ENCODE results near the gene MKI67.

Gene MKI67

DNA sequence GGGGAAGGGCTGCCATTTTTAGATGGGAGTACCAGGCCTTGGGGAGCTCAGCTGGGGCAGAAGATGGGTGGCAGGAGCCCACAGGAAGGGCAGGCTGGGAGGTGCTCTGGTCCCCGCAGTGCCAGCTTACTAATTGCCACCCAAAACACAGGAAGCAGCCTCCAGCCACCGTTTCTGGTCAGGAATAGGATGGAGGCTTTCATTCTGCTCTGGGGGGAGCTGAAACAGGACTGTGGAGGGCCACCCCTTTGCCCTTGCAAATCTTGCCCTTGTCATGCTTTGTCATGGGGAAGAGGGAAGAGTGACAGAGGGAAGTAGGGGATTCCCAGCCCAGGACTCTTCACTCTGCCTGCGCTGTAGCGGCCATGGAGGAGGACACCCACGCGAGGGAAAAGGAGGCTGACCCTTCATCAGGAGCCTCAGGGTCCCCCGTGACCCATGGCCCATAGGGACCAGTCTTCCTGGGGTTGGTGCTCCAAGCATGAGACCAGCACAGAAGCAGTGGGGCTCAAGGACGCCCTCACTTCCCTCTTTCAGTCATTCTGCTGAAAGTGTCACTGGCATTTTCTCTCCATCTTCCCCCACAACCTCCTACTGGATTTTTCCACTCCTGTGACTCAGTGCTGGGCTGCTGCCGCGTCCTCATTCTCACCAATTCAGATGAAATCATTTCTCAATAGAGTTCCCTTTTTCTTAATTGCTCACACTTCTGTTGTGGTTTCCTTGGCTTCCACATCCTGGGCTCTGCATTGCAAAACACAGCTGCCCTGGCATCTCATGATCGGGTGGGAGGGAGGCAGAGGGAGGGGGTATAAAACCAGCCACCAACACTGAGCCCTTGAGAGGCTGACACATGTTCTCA, 61.9 kb downstream of the MKI67 start:
- DNase-seq (ENCODE audit: low read depth): peak; percentile 76

DNA sequence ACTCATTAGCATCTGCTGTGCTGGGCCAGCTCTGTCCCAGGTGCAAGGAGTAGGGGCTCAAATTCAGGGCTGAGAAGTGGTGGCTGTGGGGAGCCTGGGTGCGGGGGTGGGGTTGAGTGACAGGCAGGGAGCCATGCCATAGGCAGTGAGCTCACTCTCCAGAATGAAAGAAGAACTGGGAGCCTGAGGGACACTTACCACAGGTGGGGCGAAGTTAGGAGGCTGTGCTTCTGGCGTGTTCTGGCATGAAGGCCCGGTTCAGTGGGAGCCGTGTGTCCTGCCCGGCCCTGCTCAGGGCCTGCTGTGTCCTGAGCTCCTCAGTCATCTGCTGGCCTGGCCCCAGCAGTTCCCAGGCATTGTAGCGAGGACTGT, 62.5 kb downstream of the MKI67 start:
- DNase-seq (ENCODE audit: low read depth): no peak

DNA sequence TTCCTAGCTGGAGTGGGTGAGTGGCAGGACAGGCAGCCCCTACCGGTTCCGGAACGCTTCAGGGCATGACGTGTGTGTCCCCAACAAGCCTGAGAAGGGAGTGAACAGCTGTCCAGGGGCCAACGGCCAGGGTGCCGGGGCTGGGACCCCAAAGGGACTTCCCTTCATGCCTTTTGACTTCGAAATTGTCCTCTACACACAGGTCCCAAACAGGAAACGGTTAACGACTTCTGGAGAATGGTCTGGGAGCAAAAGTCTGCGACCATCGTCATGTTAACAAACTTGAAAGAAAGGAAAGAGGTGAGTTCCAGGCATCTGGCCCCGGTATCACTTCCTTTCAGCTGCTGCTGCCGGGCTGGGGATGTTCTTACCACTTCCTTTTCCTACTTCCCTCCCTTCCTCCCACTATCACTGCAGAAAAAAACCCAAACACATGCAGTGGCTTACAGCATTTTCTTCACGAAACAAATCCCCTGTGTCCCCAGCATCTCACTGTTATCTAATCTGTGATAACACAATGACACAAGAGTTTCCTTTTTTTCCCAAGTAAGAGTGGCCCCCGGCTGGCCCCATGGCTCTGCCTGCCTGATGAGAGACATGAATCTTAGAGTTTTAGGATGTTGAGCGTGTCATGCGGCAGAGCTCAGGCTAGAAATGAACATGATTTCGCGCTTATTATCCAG, 63.2 kb downstream of the MKI67 start:
- no peak for DNase-seq (ENCODE audit: low read depth)

DNA sequence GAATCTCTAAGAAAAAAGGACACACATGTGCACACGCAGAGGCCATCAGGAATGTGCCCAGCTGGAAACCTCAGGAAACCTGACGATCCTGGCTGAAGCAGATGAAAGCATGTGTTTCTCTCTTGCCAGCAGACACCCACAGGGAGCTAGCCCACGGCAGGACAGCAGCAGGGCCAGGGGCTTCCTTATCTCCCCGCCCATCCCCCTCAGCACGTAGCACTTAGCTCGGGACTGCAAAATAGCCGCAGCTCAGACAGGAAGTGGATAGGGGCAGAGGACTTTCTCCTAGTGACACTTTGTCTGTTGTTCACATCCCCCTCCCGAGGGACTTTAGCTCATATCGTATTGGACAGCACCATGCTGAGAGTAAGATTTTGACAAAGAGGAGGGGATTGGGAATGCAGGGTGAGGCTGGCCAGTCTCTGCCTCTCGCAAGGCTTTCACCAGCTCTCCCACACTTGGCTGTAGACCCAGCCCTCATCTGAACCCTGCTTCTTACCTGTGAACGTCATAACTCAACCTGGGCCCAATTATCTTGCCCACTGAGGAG, 63.8 kb downstream of the MKI67 start:
- DNase-seq (ENCODE audit: low read depth): no peak

DNA sequence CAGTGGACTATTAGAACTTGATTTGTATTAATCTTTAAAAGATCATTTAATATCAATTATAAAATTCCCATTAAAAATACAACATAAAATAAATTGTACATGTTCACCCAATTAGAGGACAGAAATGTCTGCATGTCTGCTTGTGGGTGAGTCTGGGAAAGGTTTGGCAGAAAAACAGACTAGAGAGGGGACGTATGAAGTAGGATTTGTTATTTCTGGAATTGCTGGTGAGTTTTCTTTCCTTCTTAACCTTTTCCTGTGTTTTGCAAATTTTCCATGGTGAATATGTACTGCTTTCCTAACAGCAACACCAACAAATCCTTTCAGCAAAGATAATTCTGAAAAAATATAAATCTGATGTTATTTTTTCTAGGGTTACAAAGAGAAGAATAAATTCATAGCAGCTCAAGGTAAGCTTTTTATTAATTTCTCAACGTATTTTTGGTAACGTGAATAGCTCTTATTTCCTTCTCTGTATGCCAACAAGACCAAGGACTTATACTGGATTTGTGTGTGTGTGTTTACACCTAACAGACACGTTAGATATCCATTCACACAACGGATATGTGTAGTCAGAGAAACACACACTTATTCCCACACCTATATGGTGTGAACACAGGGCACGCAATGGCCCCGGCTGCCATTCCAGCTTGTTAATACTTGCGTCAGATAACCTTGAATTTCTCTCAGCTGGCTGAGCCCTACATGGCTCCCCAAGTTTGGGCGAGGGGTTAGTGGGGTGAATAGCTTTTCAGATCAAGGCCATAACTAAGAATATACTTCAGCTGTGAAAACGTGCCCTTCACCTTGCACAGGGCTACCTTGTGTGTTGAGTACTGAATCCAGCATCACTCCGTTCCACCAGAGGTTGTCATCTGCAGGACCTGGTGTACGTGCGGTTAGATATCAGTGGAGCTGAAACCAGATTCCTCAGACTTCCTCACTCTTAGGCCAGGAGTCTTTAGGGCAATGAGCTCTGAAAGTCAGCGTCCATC, 64.6 kb downstream of the MKI67 start:
- DNase-seq (ENCODE audit: low read depth): no peak

DNA sequence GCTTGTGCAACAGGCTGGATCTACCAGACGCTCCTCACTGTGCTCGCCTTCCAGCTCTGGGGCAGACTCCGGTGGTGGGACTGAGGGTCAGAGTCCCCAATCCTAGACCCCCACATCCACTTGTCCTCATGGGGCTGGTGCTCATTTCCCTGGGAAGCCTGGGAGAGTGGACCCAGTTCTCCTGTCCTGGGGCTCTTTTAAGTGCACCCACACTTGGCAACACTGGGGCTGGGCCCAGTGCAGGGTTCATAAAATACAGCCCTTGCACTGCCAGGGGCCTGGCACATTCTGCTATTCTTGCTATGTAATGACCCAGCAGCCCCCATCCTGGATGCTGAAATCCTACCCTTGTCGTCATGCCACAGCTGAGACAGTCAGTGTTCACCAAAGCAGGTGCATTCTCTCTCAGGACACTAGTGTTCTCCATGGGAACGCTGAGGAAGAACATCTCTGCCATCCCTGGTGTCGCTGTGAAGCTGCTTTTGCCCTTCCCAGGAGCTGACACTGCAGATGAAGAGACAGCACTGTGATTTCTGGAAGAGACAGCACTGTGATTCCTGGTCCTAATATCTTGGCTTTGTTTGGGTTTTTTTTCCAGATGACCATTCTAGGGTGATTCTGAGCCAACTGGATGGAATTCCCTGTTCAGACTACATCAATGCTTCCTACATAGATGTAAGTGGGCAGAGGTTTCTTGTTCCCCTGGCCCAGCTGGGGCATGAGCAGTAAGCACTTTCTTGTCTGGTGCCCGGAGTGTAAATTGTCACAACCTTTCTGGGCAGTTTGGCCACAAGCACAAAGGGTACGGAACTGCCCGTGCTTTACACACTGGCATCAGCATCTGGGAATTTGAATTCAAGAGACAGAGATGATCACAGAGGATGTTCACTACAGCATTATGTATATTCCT, 65.6 kb downstream of the MKI67 start:
- DNase-seq (ENCODE audit: low read depth): no peak

DNA sequence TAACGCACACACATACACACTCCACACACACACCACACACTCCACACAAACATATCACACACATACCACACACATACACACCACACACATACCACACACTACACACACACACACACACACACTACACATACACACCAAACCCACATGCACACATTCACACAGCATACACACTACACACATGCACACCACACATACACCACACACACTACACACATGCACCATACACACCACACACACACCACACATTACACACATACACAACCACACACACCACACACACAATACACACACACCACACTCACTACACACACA, 66.3 kb downstream of the MKI67 start:
- DNase-seq (ENCODE audit: low read depth): no peak

DNA sequence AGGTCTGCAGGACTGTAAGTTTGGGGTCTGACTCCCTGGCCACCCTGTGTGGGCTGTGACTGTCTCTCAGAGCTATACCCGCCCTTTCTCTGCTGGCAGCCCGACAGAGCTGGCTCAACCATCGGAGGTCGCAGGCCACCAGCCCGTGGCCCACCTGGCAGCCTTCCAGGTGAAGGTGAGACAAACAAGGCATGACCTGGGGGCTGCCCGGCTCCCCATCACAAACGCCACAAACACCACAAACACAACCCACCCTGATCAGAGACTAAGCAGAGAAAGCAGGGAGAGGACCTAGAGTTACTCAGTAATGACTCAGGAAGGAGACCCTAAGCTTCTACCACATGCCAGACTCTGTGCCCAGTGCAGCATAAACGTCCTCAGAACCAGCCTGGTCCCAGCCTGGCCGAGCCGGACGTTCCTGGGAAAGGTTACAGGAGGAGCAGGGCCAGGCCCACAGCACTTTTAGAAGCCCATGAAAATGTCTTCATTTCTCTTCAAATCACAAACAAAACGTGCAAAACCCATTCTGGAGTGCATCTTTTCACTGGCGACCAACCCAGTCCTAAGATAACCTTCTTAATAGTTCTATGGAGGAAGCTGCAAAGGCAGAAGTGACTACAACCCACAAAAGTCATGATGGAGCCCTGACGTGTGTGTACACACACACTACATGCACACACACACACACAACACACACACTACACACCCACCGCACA, 66.8 kb downstream of the MKI67 start:
- DNase-seq (ENCODE audit: low read depth): no peak

DNA sequence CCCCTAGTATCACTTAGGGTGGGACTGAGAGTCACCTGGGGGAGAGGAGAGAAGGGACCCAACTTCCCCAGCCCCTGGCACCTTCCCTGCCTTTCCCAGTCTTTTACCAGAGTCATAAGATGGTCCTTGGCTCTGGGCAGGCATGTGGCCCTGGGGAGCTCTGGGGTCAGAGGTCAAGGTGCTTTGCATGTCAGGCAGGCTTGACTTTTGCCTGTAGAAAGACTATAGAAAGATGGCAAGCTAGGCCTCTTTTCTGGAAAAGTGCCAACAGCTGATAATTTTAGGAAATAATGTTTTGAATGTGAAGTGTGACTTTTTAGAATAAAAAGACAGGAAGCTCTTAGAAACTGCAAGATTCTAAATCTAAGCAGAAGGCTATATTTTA, 67.5 kb downstream of the MKI67 start:
- no peak for DNase-seq (ENCODE audit: low read depth)

DNA sequence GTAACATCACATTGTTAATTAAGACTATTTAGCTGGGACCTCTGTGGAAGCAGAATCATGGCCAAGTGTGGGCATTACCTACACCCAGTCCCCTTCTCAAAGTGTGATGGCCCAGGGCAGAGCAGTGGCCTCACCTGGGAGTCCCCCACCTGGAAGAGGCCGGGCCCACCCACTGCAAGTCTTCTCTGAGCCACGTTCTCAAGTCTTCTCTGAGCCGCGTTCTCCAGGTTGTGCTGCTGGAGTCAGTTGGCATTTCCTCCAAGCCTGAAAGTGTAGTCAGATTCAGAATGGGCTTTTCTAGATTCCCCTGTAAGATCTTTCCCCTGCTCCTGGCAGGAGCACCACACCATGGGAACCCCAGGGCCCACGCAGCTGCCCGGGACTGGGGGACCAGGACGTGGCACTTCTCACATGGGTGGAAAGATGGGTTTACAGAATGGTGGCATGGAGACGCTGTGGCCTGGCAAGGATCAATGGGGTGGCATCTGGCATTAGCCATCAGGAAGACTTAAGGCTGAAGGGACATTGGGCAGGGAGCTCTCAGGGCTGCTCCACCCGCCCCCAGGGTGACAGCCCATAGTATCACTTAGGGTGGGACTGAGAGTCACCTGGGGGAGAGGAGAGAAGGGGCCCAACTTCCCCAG, 68.0 kb downstream of the MKI67 start:
- DNase-seq (ENCODE audit: low read depth): no peak

DNA sequence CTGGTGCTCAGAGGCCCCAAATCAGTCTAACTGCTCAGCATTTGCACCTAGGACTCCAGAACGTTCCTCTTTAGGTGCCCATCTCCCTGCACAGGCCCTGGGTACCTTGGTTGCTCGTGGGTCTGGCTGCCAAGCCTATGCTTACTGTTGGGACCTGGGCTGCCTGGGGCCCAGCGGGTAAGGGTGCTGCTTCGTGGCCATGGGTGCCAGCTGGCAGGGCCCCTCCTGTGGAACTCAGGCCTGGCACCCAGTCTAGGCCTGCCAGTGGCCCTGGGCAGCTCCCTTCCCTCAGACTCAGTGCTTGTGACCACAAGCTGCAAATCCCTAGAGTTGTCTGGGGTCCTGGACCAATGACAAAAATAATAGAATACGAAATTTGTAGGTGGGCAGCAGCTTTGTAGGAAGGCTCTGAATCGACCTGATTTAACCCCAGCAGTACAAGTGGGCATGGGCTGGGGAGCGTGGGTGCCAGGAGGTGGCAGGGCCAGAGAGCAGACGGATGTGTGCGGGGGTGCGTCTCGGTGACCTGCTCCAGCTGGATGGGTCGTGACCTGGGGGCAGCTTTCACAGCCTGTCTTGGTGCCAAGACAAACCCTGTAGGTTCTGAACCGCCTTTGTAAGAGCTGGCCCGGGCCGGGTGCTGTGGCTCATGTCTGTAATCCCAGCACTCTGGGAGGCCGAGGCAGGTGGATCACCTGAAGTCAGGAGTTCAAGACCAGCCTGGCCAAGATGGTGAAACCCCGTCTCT, 69.7 kb downstream of the MKI67 start:
- DNase-seq (ENCODE audit: low read depth): no peak

DNA sequence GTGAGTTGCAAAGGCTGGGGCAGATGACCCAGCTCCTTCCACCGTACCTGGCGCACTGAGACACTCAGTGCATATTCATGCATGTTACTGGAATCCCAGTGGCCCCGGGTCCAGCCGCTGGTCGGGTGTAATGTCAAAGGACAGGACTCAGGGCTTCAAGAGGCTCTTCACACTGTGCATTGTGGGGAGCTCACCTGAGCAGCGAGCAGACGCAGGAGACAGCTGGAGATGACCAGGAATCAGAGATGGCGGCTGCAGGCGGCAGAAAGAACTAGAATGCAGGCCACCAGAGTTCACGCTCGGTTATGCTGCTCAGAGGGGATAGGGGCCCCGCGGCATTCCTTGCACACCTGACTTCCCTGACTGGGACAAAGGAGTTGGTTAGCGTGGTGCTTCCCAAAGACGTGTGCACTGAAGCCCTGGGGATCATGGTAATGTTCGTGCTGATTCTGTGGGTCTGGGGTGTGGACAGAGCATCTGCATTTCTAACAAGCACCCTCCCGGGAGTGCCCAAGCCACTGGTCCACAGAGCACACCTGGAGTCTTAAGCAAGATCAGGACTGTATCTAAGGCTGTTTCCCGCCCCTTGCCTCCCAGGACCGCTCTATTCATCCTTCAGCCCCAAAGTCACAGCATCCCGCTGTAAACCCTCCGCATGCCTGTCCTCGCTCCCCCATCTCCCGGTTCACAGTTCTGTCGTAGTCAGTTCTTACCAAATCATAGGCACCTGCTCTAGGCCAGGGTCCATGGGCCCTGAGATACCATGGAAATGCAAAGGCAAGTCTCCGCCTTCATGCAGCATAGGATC, 71.0 kb downstream of the MKI67 start:
- no peak for DNase-seq (ENCODE audit: low read depth)

DNA sequence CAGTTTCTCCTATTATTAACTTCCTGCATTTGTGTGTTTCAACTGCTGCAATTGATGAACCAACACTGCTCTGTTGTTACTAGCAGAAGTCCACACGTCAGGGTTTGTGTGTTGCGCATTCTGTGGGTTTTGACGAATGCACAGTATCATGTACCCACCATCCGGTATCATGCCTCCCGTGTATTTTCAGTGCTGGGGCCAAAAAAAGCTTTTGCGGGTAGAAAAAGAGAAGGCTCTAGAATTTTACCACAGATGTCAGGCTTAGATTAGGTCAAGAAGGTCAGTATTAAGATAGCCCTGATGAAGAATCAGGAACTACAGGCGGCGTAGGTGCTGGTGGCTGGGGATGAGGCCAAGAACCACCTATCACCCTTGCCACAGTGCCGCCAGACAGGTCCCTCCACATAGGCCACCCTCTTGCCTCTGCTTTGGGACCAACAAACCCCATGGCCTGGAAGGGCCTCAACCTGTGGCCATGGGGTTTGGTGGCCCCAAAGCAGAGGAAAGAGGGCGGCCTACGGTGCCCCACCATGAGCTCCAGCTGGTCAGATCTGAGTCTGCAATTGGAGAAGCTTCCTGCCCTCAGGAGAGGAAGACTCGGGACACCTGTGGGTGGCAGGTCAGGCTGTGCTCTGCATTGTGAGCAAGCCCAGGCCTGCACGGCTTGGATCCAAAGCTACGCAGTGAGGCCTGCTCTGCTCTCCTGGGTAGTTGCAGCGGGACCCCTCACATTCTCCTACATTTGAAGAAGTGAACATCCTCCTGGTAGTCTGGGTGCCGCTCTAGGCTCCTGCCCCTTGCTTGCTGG, 71.9 kb downstream of the MKI67 start:
- no peak for DNase-seq (ENCODE audit: low read depth)

DNA sequence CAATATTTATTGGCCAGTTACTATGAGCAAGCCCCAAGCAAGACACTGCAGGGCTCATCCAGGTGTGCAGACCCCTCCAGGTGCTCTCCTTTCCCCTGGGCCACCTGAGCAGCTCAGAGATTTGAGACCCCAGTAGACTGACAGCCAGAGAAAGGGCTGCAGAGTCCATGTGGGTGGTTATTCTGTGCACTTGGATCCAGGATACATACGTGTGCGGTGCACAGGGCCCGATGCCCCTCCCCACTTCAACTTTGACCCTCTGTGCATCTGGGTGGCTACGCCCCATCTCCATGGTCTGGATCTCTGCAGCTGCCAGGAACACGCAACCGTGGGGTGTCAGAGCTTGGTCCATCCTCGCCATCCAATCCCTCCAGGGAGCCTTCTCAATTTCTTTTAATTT, 72.9 kb downstream of the MKI67 start:
- DNase-seq (ENCODE audit: low read depth): no peak

DNA sequence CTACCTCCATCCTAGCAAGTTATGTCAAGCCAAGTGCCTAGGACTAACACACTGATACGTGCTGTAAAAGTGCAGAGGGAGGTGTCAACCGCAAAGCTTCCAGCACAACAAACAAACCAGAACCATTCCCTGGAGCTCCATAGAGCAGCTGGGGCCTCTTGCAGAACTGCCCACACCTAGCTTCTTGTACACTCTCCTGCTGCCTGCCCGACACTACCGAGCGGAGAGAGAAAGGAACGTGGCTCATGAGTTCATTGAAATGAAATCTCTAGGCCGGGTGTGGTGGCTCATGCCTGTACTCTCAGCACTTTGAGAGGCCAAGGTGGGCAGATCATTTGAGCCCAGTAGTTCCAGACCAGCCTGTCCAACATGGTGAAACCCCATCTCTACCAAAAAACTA, 73.5 kb downstream of the MKI67 start:
- DNase-seq (ENCODE audit: low read depth): no peak

DNA sequence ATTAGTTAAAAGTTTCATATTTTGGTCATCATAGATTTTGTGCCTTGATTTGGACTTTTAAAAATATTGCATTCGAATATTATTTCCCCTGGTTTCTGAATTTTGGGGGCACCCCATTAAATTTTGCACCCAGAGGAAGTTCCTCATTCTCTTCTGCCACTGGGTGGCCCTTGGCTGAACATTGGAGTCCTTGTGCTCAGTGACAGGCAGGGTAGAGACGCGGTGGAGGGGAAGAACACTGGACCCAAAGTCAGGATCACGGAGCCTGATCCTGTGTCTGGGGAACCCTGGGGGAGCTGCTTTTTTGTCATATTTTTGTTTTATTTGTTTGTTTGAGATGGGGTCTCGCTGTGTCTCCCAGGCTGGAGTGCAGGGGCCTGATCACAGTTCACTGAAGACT, 74.7 kb downstream of the MKI67 start:
- DNase-seq (ENCODE audit: low read depth): no peak

DNA sequence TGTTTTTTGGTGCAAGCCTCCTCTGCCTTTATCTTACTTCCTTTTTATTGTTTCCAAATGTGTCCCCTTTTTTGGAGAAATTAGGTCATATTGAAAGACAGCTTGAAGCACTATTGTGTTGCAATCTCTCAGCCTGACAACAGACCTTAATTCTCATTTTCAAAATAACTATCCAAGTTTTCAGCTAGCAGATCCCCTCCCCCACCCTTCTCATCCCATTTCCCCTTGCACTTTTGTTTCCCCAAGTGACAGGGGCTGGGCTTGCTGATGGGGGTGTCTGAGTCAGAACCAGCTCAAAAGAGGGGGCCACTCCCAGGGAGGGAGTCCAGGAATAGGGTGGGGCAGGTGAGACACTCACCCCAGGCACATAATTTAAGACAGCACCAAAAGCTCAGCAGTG, 75.3 kb downstream of the MKI67 start:
- DNase-seq (ENCODE audit: low read depth): no peak

DNA sequence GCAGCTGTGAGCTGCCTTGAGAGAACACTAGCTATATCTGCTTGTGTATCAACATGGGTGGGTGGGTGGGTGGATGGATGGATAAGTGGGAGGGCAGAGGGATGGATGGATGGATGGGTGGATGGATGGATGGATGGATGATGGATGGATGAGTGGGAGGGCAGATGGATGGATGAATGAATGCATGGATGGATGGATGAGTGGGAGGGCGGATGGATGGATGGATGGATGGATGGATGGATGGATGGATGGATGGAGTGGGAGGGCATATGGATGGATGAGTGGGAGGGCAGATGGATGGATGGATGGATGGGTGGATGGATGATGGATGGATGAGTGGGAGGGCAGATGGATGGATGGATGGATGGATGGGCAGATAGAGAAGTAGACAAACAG, 76.1 kb downstream of the MKI67 start:
- no peak for DNase-seq (ENCODE audit: low read depth)
